ENCODE data around the gene MBOAT2. TPM values are rescaled to one million over a fixed set of nuclear protein-coding genes. Genes with fewer than 3 reads are reported as not detected.

Gene MBOAT2
- total and polyA plus RNA-seq, 2 experiments from 2014 or later = 87.4 to 103 TPM

DNA sequence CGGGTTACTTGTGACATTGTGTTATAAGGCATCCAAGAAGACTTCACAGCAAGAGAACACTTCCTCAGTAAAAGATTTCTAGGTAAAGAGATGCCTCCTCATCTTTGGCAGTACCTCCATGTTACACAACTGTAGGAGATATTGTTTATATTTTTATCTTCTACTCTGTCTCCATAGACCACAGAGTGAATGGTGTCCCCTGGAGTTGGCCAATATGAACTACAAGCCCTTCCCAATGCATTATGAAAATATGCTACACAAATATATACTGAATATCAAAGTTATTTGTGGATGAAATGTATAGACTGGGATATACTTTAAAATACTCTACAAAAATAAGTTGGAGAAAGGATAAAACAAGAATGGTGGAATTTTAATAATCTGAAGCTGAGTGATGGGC lies 46.7 kb downstream of the MBOAT2 start:
- DNase-seq = no peak
- Histone ChIP-seq H3K4me2 (ENCODE audit: unreplicated experiment) (no peak overlapping the region), H2AFZ (no peak overlapping the region), H3K27ac (no peak overlapping the region), H3K9me2 (ENCODE audit: insufficient read depth) (no peaks in the 10 kb centered on the region), H3K79me2 (ENCODE audit: insufficient read depth) (peaks cover 99% of the 10 kb centered on the region), H3K36me3 (ENCODE audit: low read depth) (peaks cover 18% of the 10 kb centered on the region), H4K20me1 (ENCODE audit: insufficient read depth) (no peaks in the 10 kb centered on the region), H3K4me3 (no peak overlapping the region), H3K4me1 (ENCODE audit: insufficient read depth) (no peaks in the 10 kb centered on the region), H3K9ac (no peak overlapping the region), H3K27me3 (replicated peaks; ENCODE audit: insufficient read depth) (no peaks in the 10 kb centered on the region), H3K9me3 (ENCODE audit: low read depth) (no peaks in the 10 kb centered on the region), H3F3A (ENCODE audit: insufficient read depth) (no peaks in the 10 kb centered on the region)
- no peak for TF ChIP-seq EZH2phosphoT487 (IDR thresholded peaks at IDR 0.05; ENCODE audit: insufficient read depth, low read depth)
- TF ChIP-seq EZH2 (IDR thresholded peaks at IDR 0.05; ENCODE audit: insufficient read depth, poor library complexity, severe bottlenecking) = no peak
- in situ Hi-C loops (cut with MboI) = no loop called here
- WGBS, 2 experiments (ENCODE audit: low coverage in 1 of 2, low lambda C conversion rate in 2 of 2, missing lambda C conversion rate in 2 of 2) = 43 to 47% methylated on average over 1 of the region's 1 CpG

DNA sequence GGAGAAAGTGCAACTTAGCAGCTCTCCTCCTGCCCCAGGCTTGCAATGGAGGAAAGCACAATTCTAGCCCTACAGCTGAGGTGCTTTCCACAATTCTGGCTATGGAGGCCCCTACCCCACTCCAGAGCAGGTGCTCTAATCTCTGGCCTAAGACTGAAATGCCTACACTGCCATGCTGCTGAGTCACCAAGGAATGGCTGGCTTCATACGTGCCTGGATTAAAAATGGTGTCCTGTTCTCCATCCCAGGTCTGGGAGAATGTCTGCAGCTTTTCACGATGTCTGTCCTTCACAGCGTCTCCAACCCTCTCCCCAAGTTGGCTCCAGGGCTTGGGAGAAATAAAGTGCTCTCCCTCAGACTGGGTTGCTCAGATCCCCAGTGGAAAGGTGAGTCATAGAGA lies 48.5 kb downstream of the MBOAT2 start:
- no peak for DNase-seq
- H3K9me3 ChIP-seq (ENCODE audit: low read depth) = no peaks in the 10 kb centered on the region
- H3K9me2 ChIP-seq (ENCODE audit: insufficient read depth) = no peaks in the 10 kb centered on the region
- no peak overlapping the region for H2AFZ ChIP-seq
- no peaks in the 10 kb centered on the region for H4K20me1 ChIP-seq (ENCODE audit: insufficient read depth)
- no peak overlapping the region for H3K27ac ChIP-seq
- peaks cover 82% of the 10 kb centered on the region for H3K79me2 ChIP-seq (ENCODE audit: insufficient read depth)
- no peak overlapping the region for H3K9ac ChIP-seq
- H3K36me3 ChIP-seq (ENCODE audit: low read depth) = peaks cover 18% of the 10 kb centered on the region
- in situ Hi-C loops (cut with MboI) = no loop called here
- 95 to 100% methylated on average over 3 of the region's 3 CpGs for WGBS, 2 experiments (ENCODE audit: low coverage in 1 of 2, low lambda C conversion rate in 2 of 2, missing lambda C conversion rate in 2 of 2)
- H3K27me3 ChIP-seq (replicated peaks; ENCODE audit: insufficient read depth) = no peaks in the 10 kb centered on the region
- TF ChIP-seq EZH2phosphoT487 (IDR thresholded peaks at IDR 0.05; ENCODE audit: insufficient read depth, low read depth) = no peak
- TF ChIP-seq EZH2 (IDR thresholded peaks at IDR 0.05; ENCODE audit: insufficient read depth, poor library complexity, severe bottlenecking) = no peak
- H3F3A ChIP-seq (ENCODE audit: insufficient read depth) = no peaks in the 10 kb centered on the region
- no peaks in the 10 kb centered on the region for H3K4me1 ChIP-seq (ENCODE audit: insufficient read depth)
- no peak overlapping the region for H3K4me2 ChIP-seq (ENCODE audit: unreplicated experiment)
- H3K4me3 ChIP-seq = no peak overlapping the region

DNA sequence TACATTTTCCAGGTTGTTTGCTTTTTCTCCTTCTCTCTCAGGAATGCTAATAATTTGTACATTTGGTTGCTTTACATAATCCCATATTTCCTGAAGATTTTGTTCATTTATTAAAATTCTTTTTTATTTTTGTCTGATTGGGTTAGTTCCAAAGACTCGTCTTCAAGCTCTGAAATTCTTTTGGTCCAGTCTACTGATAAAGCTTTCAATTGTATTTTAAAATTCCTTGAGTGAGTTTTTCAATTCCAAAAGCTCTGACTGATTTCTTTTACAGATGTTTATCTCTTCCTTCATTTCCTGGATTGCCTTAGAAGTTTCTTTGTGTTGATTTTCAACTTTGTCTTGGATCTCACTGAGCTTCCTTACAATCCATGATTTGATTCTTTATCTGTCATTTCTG lies 50.0 kb downstream of the MBOAT2 start:
- H3K4me3 ChIP-seq = no peak overlapping the region
- no peaks in the 10 kb centered on the region for H3F3A ChIP-seq (ENCODE audit: insufficient read depth)
- H4K20me1 ChIP-seq (ENCODE audit: insufficient read depth) = no peaks in the 10 kb centered on the region
- no peaks in the 10 kb centered on the region for H3K27me3 ChIP-seq (replicated peaks; ENCODE audit: insufficient read depth)
- in situ Hi-C loops (cut with MboI) = no loop called here
- no peak overlapping the region for H3K27ac ChIP-seq
- H2AFZ ChIP-seq = no peak overlapping the region
- H3K79me2 ChIP-seq (ENCODE audit: insufficient read depth) = peaks cover 67% of the 10 kb centered on the region
- no peaks in the 10 kb centered on the region for H3K9me2 ChIP-seq (ENCODE audit: insufficient read depth)
- TF ChIP-seq EZH2phosphoT487 (IDR thresholded peaks at IDR 0.05; ENCODE audit: insufficient read depth, low read depth) (no peak), EZH2 (IDR thresholded peaks at IDR 0.05; ENCODE audit: insufficient read depth, poor library complexity, severe bottlenecking) (no peak)
- H3K4me1 ChIP-seq (ENCODE audit: insufficient read depth) = no peaks in the 10 kb centered on the region
- 93 to 98% methylated on average over 1 of the region's 1 CpG for WGBS, 2 experiments (ENCODE audit: low coverage in 1 of 2, low lambda C conversion rate in 2 of 2, missing lambda C conversion rate in 2 of 2)
- no peaks in the 10 kb centered on the region for H3K9me3 ChIP-seq (ENCODE audit: low read depth)
- H3K36me3 ChIP-seq (ENCODE audit: low read depth) = peaks cover 18% of the 10 kb centered on the region
- no peak overlapping the region for H3K4me2 ChIP-seq (ENCODE audit: unreplicated experiment)
- H3K9ac ChIP-seq = no peak overlapping the region
- no peak for DNase-seq

DNA sequence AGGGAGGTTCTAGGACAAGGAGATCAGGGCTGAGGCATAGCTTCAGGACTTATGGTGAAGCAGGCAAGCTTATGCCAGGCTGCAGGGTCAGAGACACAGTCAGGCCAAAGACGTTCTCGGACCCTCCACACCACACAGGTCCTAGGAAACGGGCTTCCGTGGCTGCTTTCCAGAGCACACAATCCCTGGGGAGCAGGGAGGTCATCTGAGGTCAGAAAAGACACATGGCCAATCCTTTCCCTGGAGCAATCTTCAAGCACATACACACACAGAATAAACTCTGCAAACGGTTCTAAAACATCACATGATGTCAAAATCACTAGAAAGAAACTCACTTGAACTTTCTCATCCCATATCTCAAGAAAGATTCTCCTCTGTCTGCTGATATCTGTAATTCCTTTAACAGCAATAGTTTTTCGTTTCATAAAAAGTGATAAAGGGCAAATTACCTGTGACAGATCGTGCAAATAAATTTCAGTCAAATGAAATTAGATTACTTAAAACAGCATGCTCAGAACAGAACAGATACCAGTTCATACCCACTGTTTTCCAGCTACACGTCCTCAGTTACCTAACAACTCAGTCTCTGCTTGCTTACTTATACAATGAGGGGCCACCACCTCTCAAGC lies 63.9 kb downstream of the MBOAT2 start:
- in situ Hi-C loops (cut with MboI) = no loop called here
- 80 to 82% methylated on average over 8 of the region's 8 CpGs for WGBS, 2 experiments (ENCODE audit: low coverage in 1 of 2, low lambda C conversion rate in 2 of 2, missing lambda C conversion rate in 2 of 2)

More for the DNA sequence above, 63.9 kb downstream of the MBOAT2 start:
- H3K4me1 ChIP-seq (ENCODE audit: insufficient read depth) = no peaks in the 10 kb centered on the region
- H4K20me1 ChIP-seq (ENCODE audit: insufficient read depth) = no peaks in the 10 kb centered on the region
- no peak overlapping the region for H3K4me3 ChIP-seq
- no peak overlapping the region for H3K4me2 ChIP-seq (ENCODE audit: unreplicated experiment)
- peaks cover 18% of the 10 kb centered on the region; the same call in 1 of the 2 replicates for H3K36me3 ChIP-seq (ENCODE audit: low read depth)
- H3K27ac ChIP-seq = no peak overlapping the region
- TF ChIP-seq EZH2 (IDR thresholded peaks at IDR 0.05; ENCODE audit: insufficient read depth, poor library complexity, severe bottlenecking) (no peak), EZH2phosphoT487 (IDR thresholded peaks at IDR 0.05; ENCODE audit: insufficient read depth, low read depth) (no peak)
- no peaks in the 10 kb centered on the region for H3F3A ChIP-seq (ENCODE audit: insufficient read depth)
- DNase-seq = no peak
- no peaks in the 10 kb centered on the region for H3K9me2 ChIP-seq (ENCODE audit: insufficient read depth)
- no peak overlapping the region for H2AFZ ChIP-seq
- H3K9me3 ChIP-seq (ENCODE audit: low read depth) = no peaks in the 10 kb centered on the region
- no peaks in the 10 kb centered on the region for H3K27me3 ChIP-seq (replicated peaks; ENCODE audit: insufficient read depth)
- peaks cover 24% of the 10 kb centered on the region for H3K79me2 ChIP-seq (ENCODE audit: insufficient read depth)
- H3K9ac ChIP-seq = no peak overlapping the region
